Activated T-helper 1 cell treated with anti-CD3 and anti-CD28 coated beads, Interleukin-12 subunit alpha, Interleukin-12 subunit beta, Interleukin-2, Interleukin-4 antibody, amounts not matched to agents 30 ng/mL and 10 ng/mL and 1 ng/mL, durations not matched to agents 14 hours and 24 hours and 36 hours (primary cell): Measurements from ENCODE around the gene IL17C. TPM values are rescaled to one million over a fixed set of nuclear protein-coding genes. Genes with fewer than 3 reads are reported as not detected.

Experiments used
- DNase-seq: peaks from one replicate; pipeline ENCODE4 v3.0.0; 2021; ENCODE audit warnings: low spot score
- H3K27ac Mint-ChIP-seq: one replicate; pipeline ENCODE4 v1.8.0; 2021; ENCODE audit warnings: mild to moderate bottlenecking, mixed read lengths
- H3K27me3 Mint-ChIP-seq: one replicate; pipeline ENCODE4 v1.8.0; 2022; ENCODE audit warnings: mild to moderate bottlenecking, moderate library complexity, mixed read lengths; ENCODE audit not compliant: insufficient read depth
- H3K36me3 Mint-ChIP-seq: one replicate; pipeline ENCODE4 v1.8.0; 2021; ENCODE audit warnings: low read depth, mixed read lengths
- H3K4me1 Mint-ChIP-seq: one replicate; pipeline ENCODE4 v1.8.0; 2021; ENCODE audit warnings: low read depth, mixed read lengths
- H3K4me3 Mint-ChIP-seq: one replicate; pipeline ENCODE4 v1.8.0; 2021; ENCODE audit warnings: mild to moderate bottlenecking, moderate library complexity, mixed read lengths
- H3K9me3 Mint-ChIP-seq: one replicate; pipeline ENCODE4 v1.8.0; 2021; ENCODE audit warnings: mixed read lengths
- intact Hi-C: fragments of 100-400 bp; cut with micrococcal nuclease; formaldehyde crosslinking; loops from one replicate; pipeline ENCODE4 v1.15.1; 2024
- total RNA-seq: library from RNA; stranded (reverse); gene quantifications from 2 replicates; pipeline ENCODE4 v1.2.3, GENCODE V29; 2022

The IL17C gene
- total RNA-seq, 1 donor from 2014 or later = not detected

- H3K27me3 Mint-ChIP-seq = peaks cover 19% of the 10 kb centered on the region
- peaks cover 16% of the 10 kb centered on the region for H3K36me3 Mint-ChIP-seq
- no peaks in the 10 kb centered on the region for H3K9me3 Mint-ChIP-seq
- DNase-seq = peak; percentile 59
- no peak overlapping the region for H3K27ac Mint-ChIP-seq
- H3K4me3 Mint-ChIP-seq = peak overlapping the region; percentile 64
- H3K4me1 Mint-ChIP-seq = peaks cover 21% of the 10 kb centered on the region
- intact Hi-C loops = loop anchor here (1.0 to 5.0 kb wide), 2 partner anchors 17 to 148 kb away; partner anchors contain the start of gene CYBA
Measured at GRCh38 chr16:88634141-88634993, 4.0 kb upstream of the IL17C start.

- H3K4me3 Mint-ChIP-seq = peak overlapping the region; percentile 66
- peaks cover 13% of the 10 kb centered on the region for H3K36me3 Mint-ChIP-seq
- peaks cover 22% of the 10 kb centered on the region for H3K27me3 Mint-ChIP-seq
- intact Hi-C loops = loop anchor here (1.0 to 5.0 kb wide), 3 partner anchors 16 to 147 kb away; partner anchors contain the start of gene CYBA
- peaks cover 21% of the 10 kb centered on the region for H3K4me1 Mint-ChIP-seq
- no peaks in the 10 kb centered on the region for H3K9me3 Mint-ChIP-seq
- peak overlapping the region; percentile 7 for H3K27ac Mint-ChIP-seq
- no peak for DNase-seq
Measured at GRCh38 chr16:88634994-88635670, 3.2 kb upstream of the IL17C start.

- Mint-ChIP-seq H3K4me3 (peak overlapping the region; percentile 75), H3K27ac (no peak overlapping the region), H3K36me3 (peaks cover 13% of the 10 kb centered on the region), H3K9me3 (no peaks in the 10 kb centered on the region), H3K4me1 (peaks cover 21% of the 10 kb centered on the region), H3K27me3 (peaks cover 27% of the 10 kb centered on the region)
- intact Hi-C loops = loop anchor here (5.0 kb wide), 1 partner anchor 67 kb away; no protein-coding TSS in a partner anchor
- no peak for DNase-seq
Measured at GRCh38 chr16:88635671-88636319, 2.6 kb upstream of the IL17C start.

- Mint-ChIP-seq H3K4me3 (peak overlapping the region; percentile 9), H3K9me3 (no peaks in the 10 kb centered on the region), H3K27me3 (peaks cover 30% of the 10 kb centered on the region), H3K36me3 (peaks cover 8% of the 10 kb centered on the region), H3K27ac (peak overlapping the region; percentile 27), H3K4me1 (peaks cover 21% of the 10 kb centered on the region)
- DNase-seq = no peak
- intact Hi-C loops = loop anchor here (1.0 to 5.0 kb wide), 2 partner anchors 27 to 66 kb away; partner anchors contain the start of gene MVD
Measured at GRCh38 chr16:88636488-88637265, 1.7 kb upstream of the IL17C start.

GRCh38 chr16:88639231-88640038 lies 1.1 kb downstream of the IL17C start:
- Mint-ChIP-seq H3K4me1 (peaks cover 21% of the 10 kb centered on the region), H3K27me3 (peaks cover 30% of the 10 kb centered on the region), H3K27ac (no peak overlapping the region), H3K4me3 (no peak overlapping the region), H3K36me3 (peaks cover 20% of the 10 kb centered on the region), H3K9me3 (no peaks in the 10 kb centered on the region)
- DNase-seq = no peak
- intact Hi-C loops = loop anchor here (5.0 kb wide), 1 partner anchor 63 kb away; no protein-coding TSS in a partner anchor

GRCh38 chr16:88640039-88640495 lies 1.7 kb downstream of the IL17C start:
- Mint-ChIP-seq H3K4me3 (no peak overlapping the region), H3K27ac (no peak overlapping the region), H3K36me3 (peaks cover 20% of the 10 kb centered on the region), H3K27me3 (peaks cover 30% of the 10 kb centered on the region), H3K4me1 (peaks cover 21% of the 10 kb centered on the region), H3K9me3 (no peaks in the 10 kb centered on the region)
- intact Hi-C loops = no loop called here
- DNase-seq = no peak

- Mint-ChIP-seq H3K27ac (no peak overlapping the region), H3K4me3 (no peak overlapping the region), H3K27me3 (peaks cover 30% of the 10 kb centered on the region), H3K9me3 (no peaks in the 10 kb centered on the region), H3K4me1 (peaks cover 21% of the 10 kb centered on the region), H3K36me3 (peaks cover 18% of the 10 kb centered on the region)
- no peak for DNase-seq
- intact Hi-C loops = no loop called here
Measured at GRCh38 chr16:88640498-88641247, 2.3 kb downstream of the IL17C start.

GRCh38 chr16:88642881-88643643 lies 4.7 kb downstream of the IL17C start:
- DNase-seq = no peak
- peaks cover 19% of the 10 kb centered on the region for H3K27me3 Mint-ChIP-seq
- peak overlapping the region; percentile 48 for H3K27ac Mint-ChIP-seq
- no peak overlapping the region for H3K4me3 Mint-ChIP-seq
- H3K4me1 Mint-ChIP-seq = peaks cover 4% of the 10 kb centered on the region
- H3K9me3 Mint-ChIP-seq = no peaks in the 10 kb centered on the region
- intact Hi-C loops = no loop called here
- H3K36me3 Mint-ChIP-seq = peaks cover 15% of the 10 kb centered on the region

- Mint-ChIP-seq H3K9me3 (no peaks in the 10 kb centered on the region), H3K4me1 (no peaks in the 10 kb centered on the region), H3K4me3 (no peak overlapping the region), H3K27ac (no peak overlapping the region), H3K27me3 (peaks cover 13% of the 10 kb centered on the region), H3K36me3 (peaks cover 15% of the 10 kb centered on the region)
- intact Hi-C loops = no loop called here
- no peak for DNase-seq
Measured at GRCh38 chr16:88643644-88643932, 5.2 kb downstream of the IL17C start.

GRCh38 chr16:88645455-88645854 lies 7.1 kb downstream of the IL17C start:
- Mint-ChIP-seq H3K27ac (no peak overlapping the region), H3K4me1 (peaks cover 6% of the 10 kb centered on the region), H3K4me3 (no peak overlapping the region), H3K27me3 (peaks cover 4% of the 10 kb centered on the region), H3K36me3 (peaks cover 20% of the 10 kb centered on the region), H3K9me3 (no peaks in the 10 kb centered on the region)
- DNase-seq = no peak
- intact Hi-C loops = no loop called here

GRCh38 chr16:88645941-88646340 lies 7.6 kb downstream of the IL17C start:
- Mint-ChIP-seq H3K27ac (no peak overlapping the region), H3K4me3 (no peak overlapping the region)

More at GRCh38 chr16:88645941-88646340, 7.6 kb downstream of the IL17C start:
- DNase-seq = no peak
- peaks cover 20% of the 10 kb centered on the region for H3K36me3 Mint-ChIP-seq
- H3K4me1 Mint-ChIP-seq = peaks cover 6% of the 10 kb centered on the region
- peaks cover 2% of the 10 kb centered on the region for H3K27me3 Mint-ChIP-seq
- no peaks in the 10 kb centered on the region for H3K9me3 Mint-ChIP-seq
- intact Hi-C loops = no loop called here
